PC-9 (cell line): ENCODE measurements around the gene ASGR2.

Experiments
- CTCF ChIP-seq: fragments of 200-600 bp; sonication (generic); conservative IDR thresholded peaks from 2 replicates; pipeline ENCODE4 v1.6.1; 2017; ENCODE audit warnings: mixed run types, antibody characterized with exemption, mild to moderate bottlenecking, moderate library complexity
- EZH2 ChIP-seq: fragments of 200-600 bp; sonication (generic); IDR thresholded peaks from 2 replicates; pipeline ENCODE4 v1.8.0; 2017; ENCODE audit warnings: antibody characterized with exemption, low read depth

GRCh38 chr17:7107795-7108559 is 6.6 kb downstream of the ASGR2 start:
- TF ChIP-seq CTCF (no peak), EZH2 (no peak)
